CMK (cell line): ENCODE results near the gene MZT2B.
"Not testable (repeated sequence)": the region's sequence is repeated elsewhere in the genome, so short reads cannot be mapped to it uniquely, and the experiment has no call there.

Experiments used
- DNase-seq: peaks from one replicate; pipeline ENCODE4 v3.0.0-alpha.2; 2010; ENCODE audit warnings: low read depth

Gene MZT2B

GRCh38 chr2:130219147-130219546, 37.1 kb downstream of the MZT2B start:
- DNase-seq: not testable (repeated sequence)

- not testable (repeated sequence) for DNase-seq
Measured at GRCh38 chr2:130220505-130220904, 38.4 kb downstream of the MZT2B start.

- DNase-seq: not testable (repeated sequence)
Measured at GRCh38 chr2:130222523-130222922, 40.5 kb downstream of the MZT2B start.

GRCh38 chr2:130228005-130228404, 45.9 kb downstream of the MZT2B start:
- not testable (repeated sequence) for DNase-seq

DNA sequence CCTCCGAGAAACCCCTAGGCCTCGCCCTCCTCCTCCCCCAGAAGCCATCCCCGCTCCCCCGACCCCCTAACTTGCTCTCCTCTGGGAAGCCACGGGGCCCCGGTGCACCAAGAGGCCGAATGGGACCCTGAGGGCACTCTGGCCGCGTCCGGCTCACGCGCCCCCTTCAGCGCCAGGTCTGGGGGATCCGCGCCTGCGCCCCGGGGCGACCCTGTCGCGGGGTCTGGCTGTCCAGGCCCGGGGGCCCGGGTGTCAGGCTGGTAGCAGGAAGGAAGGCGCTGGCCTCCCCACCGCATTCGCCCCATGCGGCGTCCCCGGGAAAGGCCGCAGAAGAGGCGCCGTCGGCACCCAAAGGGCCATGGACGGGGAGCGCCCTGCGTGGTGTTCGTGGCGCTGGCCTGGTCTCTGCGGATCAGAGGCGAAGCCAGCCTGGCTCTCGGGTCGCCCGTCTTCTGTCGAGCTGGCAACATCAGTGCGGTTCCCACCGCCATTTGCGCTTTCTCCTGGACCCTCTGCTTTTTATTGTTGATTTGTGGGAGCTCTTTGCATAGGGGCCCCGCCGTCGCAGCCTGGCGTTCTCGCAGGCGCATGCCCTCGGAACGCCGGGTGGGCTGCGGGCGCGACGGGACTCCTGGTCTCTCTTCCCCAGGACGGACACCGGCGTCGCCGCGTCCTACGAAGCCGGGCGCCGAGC, 46.6 kb downstream of the MZT2B start:
- DNase-seq: not testable (repeated sequence)

DNA sequence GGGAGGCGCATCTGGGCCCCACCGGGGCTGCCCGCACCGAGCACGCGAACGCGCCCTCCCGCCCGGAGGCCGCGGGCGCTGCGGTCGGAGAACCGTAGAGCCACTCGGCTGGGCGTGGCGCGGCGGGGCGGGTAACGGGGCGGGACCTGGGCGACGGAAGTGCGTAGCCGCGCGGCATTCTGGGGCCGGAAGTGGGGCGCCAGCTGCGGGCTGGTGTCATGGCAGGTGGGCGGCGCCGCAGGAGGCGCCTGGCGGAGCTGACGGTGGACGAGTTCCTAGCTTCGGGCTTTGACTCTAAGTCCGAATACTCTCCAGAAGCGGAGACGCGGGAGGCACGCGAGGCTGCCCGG, 47.1 kb downstream of the MZT2B start:
- not testable (repeated sequence) for DNase-seq

DNA sequence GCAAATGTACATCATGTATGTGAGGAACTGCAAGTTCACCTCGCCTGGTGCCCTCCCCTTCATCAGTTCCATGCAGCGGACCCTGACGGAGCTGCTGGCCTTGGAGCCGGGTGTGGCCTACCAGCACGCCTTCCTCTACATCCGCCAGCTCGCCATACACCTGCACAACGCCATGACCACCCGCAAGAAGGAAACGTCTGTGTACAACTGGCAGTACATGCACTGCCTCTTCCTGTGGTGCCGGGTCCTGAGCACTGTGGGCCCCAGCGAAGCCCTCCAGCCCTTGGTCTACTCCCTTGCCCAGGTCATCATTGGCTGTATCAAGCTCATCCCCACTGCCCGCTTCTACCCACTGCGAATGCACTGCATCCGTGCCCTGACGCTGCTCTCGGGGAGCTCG, 48.3 kb downstream of the MZT2B start:
- DNase-seq: not testable (repeated sequence)

- DNase-seq: not testable (repeated sequence)
Measured at GRCh38 chr2:130230907-130231306, 48.8 kb downstream of the MZT2B start.

DNA sequence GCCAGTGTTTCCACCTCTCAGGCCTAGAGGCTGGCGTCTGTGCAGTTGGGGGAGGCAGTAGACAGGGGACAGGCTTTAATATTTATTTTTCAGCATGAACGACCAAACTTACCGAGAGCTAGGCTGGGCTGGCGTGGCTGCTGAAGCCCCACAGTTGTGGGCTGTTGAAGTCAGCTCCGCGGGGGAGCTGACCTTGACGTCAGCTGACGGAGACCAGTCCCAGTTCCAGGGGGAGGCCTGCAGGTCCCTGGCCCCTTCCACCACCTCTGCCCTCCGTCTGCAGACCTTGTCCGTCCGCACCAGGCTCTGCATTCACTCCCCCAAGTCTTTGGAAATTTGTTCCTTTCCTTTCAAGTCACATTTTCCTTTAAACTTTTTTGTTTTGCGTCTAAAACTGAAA, 49.6 kb downstream of the MZT2B start:
- DNase-seq: no peak

- DNase-seq: not testable (repeated sequence)
Measured at GRCh38 chr2:130233066-130233465, 51.0 kb downstream of the MZT2B start.

GRCh38 chr2:130239581-130239980, 57.5 kb downstream of the MZT2B start:
- not testable (repeated sequence) for DNase-seq
